Liver (tissue), 9 donors: ENCODE measurements around the gene PCDHB5. TPM values are rescaled to one million over a fixed set of nuclear protein-coding genes. Genes with fewer than 3 reads are reported as not detected.
"Not testable (repeated sequence)": the region's sequence is repeated elsewhere in the genome, so short reads cannot be mapped to it uniquely, and the experiment has no call there.

Source experiments
- DNase-seq: peaks from one replicate; pipeline ENCODE4 v3.0.0-alpha.2; 2017; ENCODE audit warnings: low spot score
- H3K27ac ChIP-seq, 2 donors: one replicate each; pipeline ENCODE4 v1.7.0; 2013; ENCODE audit warnings: inconsistent platforms in 2 of 2, low read length in 2 of 2, control low read depth in 1 of 2, low read depth in 1 of 2, mild to moderate bottlenecking in 1 of 2
- H3K27me3 ChIP-seq, 4 donors: one replicate each; pipeline versions ENCODE4 v1.6.1 to v1.7.0; 2013; ENCODE audit warnings: low read length in 3 of 4, inconsistent platforms in 1 of 4, mild to moderate bottlenecking in 1 of 4, moderate library complexity in 1 of 4; ENCODE audit not compliant: control insufficient read depth in 4 of 4, insufficient read depth in 4 of 4
- H3K36me3 ChIP-seq, 4 donors: one replicate each; pipeline versions ENCODE4 v1.6.1 to v1.7.0; 2013; ENCODE audit warnings: low read length in 3 of 4, mild to moderate bottlenecking in 3 of 4, low read depth in 1 of 4, moderate library complexity in 1 of 4; ENCODE audit not compliant: control insufficient read depth in 4 of 4, insufficient read depth in 3 of 4
- H3K4me1 ChIP-seq, 4 donors: one replicate each; pipeline versions ENCODE4 v1.6.1 to v1.7.0; 2013; ENCODE audit warnings: low read length in 3 of 4, mild to moderate bottlenecking in 3 of 4, moderate library complexity in 1 of 4; ENCODE audit not compliant: control insufficient read depth in 4 of 4, insufficient read depth in 4 of 4
- H3K4me3 ChIP-seq, 3 donors: one replicate each; pipeline versions ENCODE4 v1.6.1 to v1.7.0; 2013; ENCODE audit warnings: low read length in 3 of 3, control low read depth in 1 of 3, low read depth in 1 of 3, mild to moderate bottlenecking in 1 of 3
- H3K9ac ChIP-seq, 2 donors: one replicate each; pipeline ENCODE4 v1.7.0; 2013; ENCODE audit warnings: low read length in 2 of 2, mild to moderate bottlenecking in 2 of 2, moderate library complexity in 2 of 2, control low read depth in 1 of 2, low read depth in 1 of 2
- H3K9me3 ChIP-seq, 4 donors: one replicate each; pipeline versions ENCODE4 v1.6.1 to v1.7.0; 2013; ENCODE audit warnings: low read length in 3 of 4; ENCODE audit not compliant: control insufficient read depth in 4 of 4
- HNF4A ChIP-seq, 2 donors: conservative IDR thresholded peaks; 2 replicates each; pipeline ENCODE4 v1.6.1; 2016; ENCODE audit warnings: antibody characterized with exemption in 2 of 2, mild to moderate bottlenecking in 2 of 2
- JUND ChIP-seq, 2 donors: IDR thresholded peaks; 2 replicates each; pipeline ENCODE4 v1.6.1; 2016; ENCODE audit warnings: antibody characterized with exemption in 2 of 2
- RAD21 ChIP-seq, 2 donors: IDR thresholded peaks; 2 replicates each; pipeline ENCODE4 v1.6.1; 2016; ENCODE audit warnings: antibody characterized with exemption in 2 of 2, mild to moderate bottlenecking in 2 of 2
- REST ChIP-seq: IDR thresholded peaks from 2 replicates; pipeline ENCODE4 v1.6.1; 2016; ENCODE audit warnings: antibody characterized with exemption, mild to moderate bottlenecking
- WGBS: extraction: QIAGEN DNeasy Blood & Tissue Kit; methylation state at CpG from one replicate; pipeline ENCODE4 v1.1.7; 2013; 5-methylcytosine and 5-hydroxymethylcytosine counted together
- polyA plus RNA-seq, 2 donors: library from polyadenylated mRNA; stranded (reverse) in 1 of 2; unstranded in 1 of 2; fragments of 200-250 nt in 1 of 2; fragments of >200 nt in 1 of 2; fragmentation: Nextera tagmentation in 1 of 2; extraction: Ambion mirVana in 1 of 2; gene quantifications; one replicate each; pipeline versions ENCODE4 v1.2.1 to v1.2.3, GENCODE V29; 2013 to 2015
- total RNA-seq, 2 donors: library from RNA; depleted of rRNA; stranded (reverse); fragments of >200 nt; gene quantifications; one replicate each; pipeline ENCODE4 v1.2.3, GENCODE V29; 2014
- donor health status: healthy.
- donor health status: healthy.
- donor health status: healthy.
- donor health status: healthy.
- donor health status: healthy.

PCDHB5 gene
- total and polyA plus RNA-seq, 4 donors, result 0.17 to 0.42 (median 0.38) TPM

GRCh38 chr5:141150224-141150992 lies 15.4 kb downstream of the PCDHB5 start (continued):
- TF ChIP-seq JUND (IDR thresholded peaks at IDR 0.05) (no peak), REST (no peak), HNF4A (conservative IDR thresholded peaks at IDR 0.05) (no peak), RAD21 (IDR thresholded peaks at IDR 0.05) (no peak)

- Histone ChIP-seq H3K9me3 (peaks cover 16 to 38% (median 22%) of the 10 kb centered on the region in 4 donors), H3K4me3 (no peak overlapping the region), H3K27me3 (peaks cover 0 to 6% (median 0%) of the 10 kb centered on the region in 4 donors), H3K4me1 (no peaks in the 10 kb centered on the region), H3K36me3 (no peaks in the 10 kb centered on the region), H3K27ac (no peak overlapping the region), H3K9ac (no peak overlapping the region)
- no peak for DNase-seq
- WGBS, result 28% methylated on average over 13 of the region's 13 CpGs
- no peak for TF ChIP-seq REST
Measured at GRCh38 chr5:141150993-141151325, 16.0 kb downstream of the PCDHB5 start.

- H3K9me3 ChIP-seq, result peaks cover 16 to 44% (median 26%) of the 10 kb centered on the region in 4 donors
- H3K9ac ChIP-seq, H3K4me3 ChIP-seq, DNase-seq, H3K27ac ChIP-seq, H3K36me3 ChIP-seq, H3K27me3 ChIP-seq, H3K4me1 ChIP-seq: not testable (repeated sequence)
- 33% methylated on average over 39 of the region's 41 CpGs for WGBS
Measured at GRCh38 chr5:141151632-141152031, 16.6 kb downstream of the PCDHB5 start.

- H3K9me3 ChIP-seq, result peaks cover 16 to 48% (median 28%) of the 10 kb centered on the region in 4 donors
- not testable (repeated sequence) for H3K4me3 ChIP-seq, H3K27ac ChIP-seq
Measured at GRCh38 chr5:141152096-141152495, 17.1 kb downstream of the PCDHB5 start.

More at GRCh38 chr5:141152096-141152495, 17.1 kb downstream of the PCDHB5 start:
- not testable (repeated sequence) for DNase-seq, H3K27me3 ChIP-seq, H3K36me3 ChIP-seq, H3K9ac ChIP-seq, H3K4me1 ChIP-seq
- WGBS, result 27% methylated on average over 36 of the region's 36 CpGs
